Esophagus squamous epithelium (tissue), 4 donors: ENCODE results near the gene GNLY.

Experiments
- CTCF ChIP-seq, 6 experiments: fragments of 450-650 bp in 4 of 6; fragments of 200-600 bp in 2 of 6; sonication (generic) in 2 of 6; IDR thresholded peaks; one replicate each; pipeline ENCODE4 v1.5.1; 2016 to 2019; ENCODE audit warnings: antibody characterized with exemption in 6 of 6, mild to moderate bottlenecking in 4 of 6, moderate library complexity in 4 of 6
- POLR2A ChIP-seq, 4 donors: fragments of 450-650 bp; IDR thresholded peaks; one replicate each; pipeline ENCODE4 v1.6.1; 2017; ENCODE audit warnings: antibody characterized with exemption in 4 of 4, mild to moderate bottlenecking in 4 of 4, moderate library complexity in 3 of 4

DNA sequence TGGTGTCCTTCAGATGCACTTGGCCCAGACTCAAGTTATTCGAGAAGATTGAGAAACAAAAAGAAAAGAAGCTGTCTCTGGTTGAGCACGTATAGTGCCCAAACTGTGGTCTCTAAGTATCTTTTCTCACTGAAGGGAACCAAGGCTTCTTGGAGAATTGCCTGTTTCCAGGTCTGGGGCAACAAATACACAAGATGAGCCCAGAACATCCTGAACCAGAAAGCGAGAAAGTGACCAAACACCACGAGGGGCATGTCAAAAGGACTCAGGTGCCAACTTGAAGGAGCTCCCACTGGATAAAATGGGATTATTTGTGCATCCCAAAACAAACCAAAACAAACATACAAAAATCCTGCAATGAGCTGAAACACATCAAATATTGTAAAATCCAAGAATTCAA lies 46.0 kb downstream of the GNLY start:
- TF ChIP-seq CTCF (IDR thresholded peaks at IDR 0.05) (no peak), POLR2A (IDR thresholded peaks at IDR 0.05) (no peak)
